K562 (cell line): ENCODE results near the gene DESI1. TPM values are rescaled to one million over a fixed set of nuclear protein-coding genes. Genes with fewer than 3 reads are reported as not detected.

Experiments used
- ATAC-seq: fragments of 200-7000 bp; cut with Tn5 transposase; 3 replicates; pipeline ENCODE4 v1.9.1; 2020; ENCODE audit warnings: moderate library complexity
- BruUV-seq: library from RNA; stranded (reverse); fragments of 400-500 nt; replicated peaks from 2 replicates; lab custom pipeline; 2021; lab: Mats Ljungman, UMichigan
- CTCF ChIA-PET: fragments of 300-600 bp; formaldehyde crosslinking; extraction: SDS; loops from one replicate; lab custom pipeline; 2021; ENCODE audit warnings: low intra/inter-chr PET ratio; lab: Yijun Ruan, JAX
- POLR2A ChIA-PET: fragments of 300-600, 350-650 bp; sonication (Branson Sonifier 250); formaldehyde crosslinking; extraction: SDS; loops from one replicate; lab custom pipeline; 2021; ENCODE audit warnings: antibody characterized with exemption, inconsistent platforms; lab: Yijun Ruan, JAX
- DNase-seq, 4 experiments: peaks; one replicate each; pipeline versions ENCODE4 v3.0.0 to v3.0.0-alpha.2; 2011 to 2018; ENCODE audit warnings: low spot score in 3 of 4, mixed read lengths in 3 of 4; ENCODE audit errors: extremely low read depth in 1 of 4
- FAIRE-seq: peaks from 2 replicates; lab custom pipeline; 2011; peaks lifted over from hg19 to GRCh38; lab: Jason Lieb, UNC
- H2AFZ ChIP-seq: 2 replicates; pipeline ENCODE4 v1.6.0; 2011; ENCODE audit warnings: low read depth, low read length, control low read depth, inconsistent platforms
- H3K27ac ChIP-seq: fragments of 200-600 bp; 3 replicates; pipeline ENCODE4 v1.8.0; 2011; ENCODE audit warnings: low read depth, mild to moderate bottlenecking, control low read depth, inconsistent platforms, low read length, moderate library complexity, mixed read lengths; ENCODE audit errors: extremely low read depth
- H3K27me3 ChIP-seq, 2 experiments: fragments of 300-600 bp in 1 of 2; 2 replicates in 1 of 2; 3 replicates in 1 of 2; pipeline versions ENCODE4 v1.6.0 to v1.8.0; 2011; ENCODE audit warnings: inconsistent platforms in 2 of 2, low read length in 2 of 2, mild to moderate bottlenecking in 1 of 2, mixed read lengths in 1 of 2, moderate library complexity in 1 of 2; ENCODE audit not compliant: control insufficient read depth in 2 of 2, insufficient read depth in 2 of 2
- H3K36me3 ChIP-seq: fragments of 300-600 bp; 3 replicates; pipeline ENCODE4 v1.8.0; 2011; ENCODE audit warnings: mild to moderate bottlenecking, low read length, inconsistent platforms; ENCODE audit not compliant: control insufficient read depth, insufficient read depth
- H3K4me1 ChIP-seq, 2 experiments: fragments of 200-600 bp in 1 of 2; replicated peaks in 1 of 2; 2 replicates in 1 of 2; 3 replicates in 1 of 2; pipeline versions ENCODE4 v1.5.1 to v1.8.0; 2011; ENCODE audit warnings: inconsistent platforms in 2 of 2, low read length in 2 of 2, mild to moderate bottlenecking in 1 of 2, mixed read lengths in 1 of 2, moderate library complexity in 1 of 2; ENCODE audit not compliant: control insufficient read depth in 2 of 2, insufficient read depth in 2 of 2
- H3K4me2 ChIP-seq: 2 replicates; pipeline ENCODE4 v1.6.1; 2011; ENCODE audit warnings: low read length, control low read depth, inconsistent platforms, mixed read lengths; ENCODE audit not compliant: insufficient read depth
- H3K4me3 ChIP-seq: fragments of 200-600 bp; sonication (generic), shearing (Covaris generic); 2 replicates; pipeline ENCODE4 v1.5.1; 2016; ENCODE audit warnings: control low read depth, inconsistent platforms
- H3K79me2 ChIP-seq: fragments of 200-600 bp; 3 replicates; pipeline ENCODE4 v1.8.0; 2011; ENCODE audit warnings: low read length, inconsistent platforms; ENCODE audit not compliant: control insufficient read depth, insufficient read depth
- H3K9ac ChIP-seq, 2 experiments: 2 replicates each; pipeline versions ENCODE4 v1.6.0 to v1.6.1; 2011; ENCODE audit warnings: low read depth in 2 of 2, low read length in 2 of 2, control low read depth in 1 of 2, inconsistent platforms in 1 of 2, mild to moderate bottlenecking in 1 of 2, mixed read lengths in 1 of 2; ENCODE audit not compliant: insufficient read depth in 1 of 2
- H3K9me1 ChIP-seq: one replicate; pipeline ENCODE4 v1.6.0; 2011; ENCODE audit warnings: inconsistent platforms, mild to moderate bottlenecking, low read length, moderate library complexity; ENCODE audit not compliant: control insufficient read depth, insufficient read depth
- H3K9me3 ChIP-seq: replicated peaks from 2 replicates; pipeline ENCODE4 v1.5.1; 2011; ENCODE audit warnings: low read depth, low read length, inconsistent platforms; ENCODE audit not compliant: control insufficient read depth, insufficient read depth
- H4K20me1 ChIP-seq: replicated peaks from 2 replicates; pipeline ENCODE4 v1.6.1; 2011; ENCODE audit warnings: low read length, inconsistent platforms, mixed read lengths; ENCODE audit not compliant: control insufficient read depth, insufficient read depth
- ZBTB17 ChIP-seq: fragments of 450-650 bp; formaldehyde crosslinking; IDR thresholded peaks from 2 replicates; pipeline ENCODE4 v1.4.0; 2020; ENCODE audit warnings: mild to moderate bottlenecking
- ZNF280A ChIP-seq: fragments of 450-650 bp; IDR thresholded peaks from 2 replicates; pipeline ENCODE4 v1.6.1; 2018; ENCODE audit warnings: mild to moderate bottlenecking, low read depth; ENCODE audit not compliant: partially characterized antibody
- ZNF395 ChIP-seq: fragments of 200-800 bp; sonication (Bioruptor generic); IDR thresholded peaks from 2 replicates; pipeline ENCODE4 v1.6.1; 2017; ENCODE audit warnings: missing genetic modification characterization, missing compliant biosample characterization
- WGBS: fragments of 100-300 bp; shearing (Covaris generic); methylation state at CpG from one replicate; pipeline ENCODE4 v1.1.6; 2016; ENCODE audit warnings: low coverage, mixed read lengths; ENCODE audit not compliant: insufficient coverage; ENCODE audit errors: missing lambda C conversion rate; 5-methylcytosine and 5-hydroxymethylcytosine counted together
- in situ Hi-C: fragments of 300-500 bp; cut with MboI; formaldehyde crosslinking; loops from 4 replicates; pipeline ENCODE4 v1.15.0; 2018; ENCODE audit warnings: inconsistent platforms, mixed read lengths
- intact Hi-C: fragments of 100-400 bp; cut with micrococcal nuclease; formaldehyde crosslinking; loops from 2 replicates; pipeline ENCODE4 v1.14.2; 2022
- polyA plus RNA-seq, 8 experiments: library from polyadenylated mRNA; depleted of rRNA in 4 of 8; stranded (reverse) in 5 of 8; unstranded in 3 of 8; fragments of >200 nt; fragmentation: Nextera tagmentation in 2 of 8; fragmentation: Illumina TruSeq in 1 of 8; extraction: Ambion mirVana in 2 of 8; extraction: Trizol in 1 of 8; gene quantifications; 2 replicates each; pipeline versions ENCODE4 v1.2.1 to v1.2.3, GENCODE V29; 2011 to 2014; ENCODE audit warnings: inconsistent platforms in 1 of 8, missing spikeins in 1 of 8
- total RNA-seq, 7 experiments: library from RNA; depleted of rRNA in 6 of 7; stranded (reverse); fragments of >200 nt in 6 of 7; fragmentation: Illumina TruSeq in 2 of 7; extraction: Trizol in 2 of 7; gene quantifications; 2 replicates each; pipeline versions ENCODE4 v1.2.1 to v1.2.3, GENCODE V29; 2011 to 2021; ENCODE audit warnings: low replicate concordance in 1 of 7

DESI1 gene
- total and polyA plus RNA-seq, 9 of the 15 experiments (the other 6 are each of a cell fraction or from before 2014, with no cell fraction given) = 7.2 to 45.9 (median 29.8) TPM

- Histone ChIP-seq H3K9me1 (no peaks in the 10 kb centered on the region), H3K9ac (no peak overlapping the region), H2AFZ (no peak overlapping the region), H3K4me1 (peaks cover 11 to 14% of the 10 kb centered on the region in 2 experiments; a peak in 4 of 5 replicates), H3K36me3 (peaks cover 8% of the 10 kb centered on the region; the same call in 2 of the 3 replicates), H3K9me3 (no peaks in the 10 kb centered on the region), H3K4me2 (no peak overlapping the region), H3K79me2 (peaks cover 13% of the 10 kb centered on the region), H4K20me1 (no peaks in the 10 kb centered on the region; the same call in 1 of the 2 replicates), H3K27me3 (no peaks in the 10 kb centered on the region), H3K4me3 (no peak overlapping the region)
- 83% methylated on average over 6 of the region's 7 CpGs for WGBS
- BruUV-seq = no TSS peak
- ATAC-seq = no peak
- FAIRE-seq = no peak
- ChIA-PET CTCF (no interaction called here), POLR2A (no interaction called here)
- DNase-seq = no peak
- in situ Hi-C loops (no loop called here), intact Hi-C loops (loop anchor here (5.0 kb wide), 1 partner anchor 44 kb away; the partner anchor contains the start of gene POLR3H)
- TF ChIP-seq ZNF395 (CRISPR knock-in tag) = no peak
- no peak for TF ChIP-seq ZNF280A
- no peak for TF ChIP-seq ZBTB17 (CRISPR knock-in tag)
- TF ChIP-seq, all 486 proteins: peak for 0
- no peak overlapping the region for H3K27ac ChIP-seq
Observed at GRCh38 chr22:41585898-41586297, 34.9 kb downstream of the DESI1 start.
